ENCODE results near the gene LRRC17.
"Not testable (repeated sequence)": the region's sequence is repeated elsewhere in the genome, so short reads cannot be mapped to it uniquely, and the experiment has no call there.

The LRRC17 gene

GRCh38 chr7:102897856-102898531 lies 14.8 kb upstream of the LRRC17 start:
- Histone ChIP-seq H3K9me3 (ENCODE audit: control insufficient read depth in 2 of 2, low read length in 2 of 2) (no peaks in the 10 kb centered on the region), H3K4me1 (ENCODE audit: control insufficient read depth, insufficient read depth, low read length) (peaks cover 7% of the 10 kb centered on the region), H3K36me3 (ENCODE audit: control insufficient read depth in 2 of 2, insufficient read depth in 2 of 2, low read length in 2 of 2) (no peaks in the 10 kb centered on the region), H3K27ac (ENCODE audit: low read length) (no peak overlapping the region), H3K27me3 (ENCODE audit: control insufficient read depth in 1 of 2, insufficient read depth in 2 of 2, low read length in 2 of 2) (no peaks in the 10 kb centered on the region), H3K4me3 (ENCODE audit: low read length in 2 of 2) (no peak overlapping the region), H3K9ac (ENCODE audit: low read length in 2 of 2) (no peak overlapping the region)

GRCh38 chr7:102898532-102898859 lies 14.3 kb upstream of the LRRC17 start:
- Histone ChIP-seq H3K9ac (ENCODE audit: low read length in 2 of 2) (no peak overlapping the region), H3K9me3 (ENCODE audit: control insufficient read depth in 2 of 2, low read length in 2 of 2) (no peaks in the 10 kb centered on the region), H3K27ac (ENCODE audit: low read length) (no peak overlapping the region), H3K4me3 (ENCODE audit: low read length in 2 of 2) (no peak overlapping the region), H3K27me3 (ENCODE audit: control insufficient read depth in 1 of 2, insufficient read depth in 2 of 2, low read length in 2 of 2) (no peaks in the 10 kb centered on the region), H3K36me3 (ENCODE audit: control insufficient read depth in 2 of 2, insufficient read depth in 2 of 2, low read length in 2 of 2) (no peaks in the 10 kb centered on the region), H3K4me1 (ENCODE audit: control insufficient read depth, insufficient read depth, low read length) (peaks cover 7% of the 10 kb centered on the region)

GRCh38 chr7:102902052-102902451 lies 10.7 kb upstream of the LRRC17 start:
- H3K9me3 ChIP-seq (ENCODE audit: control insufficient read depth in 2 of 2, low read length in 2 of 2); H3K27me3 ChIP-seq (ENCODE audit: control insufficient read depth in 1 of 2, insufficient read depth in 2 of 2, low read length in 2 of 2); H3K27ac ChIP-seq (ENCODE audit: low read length); H3K4me3 ChIP-seq (ENCODE audit: low read length in 2 of 2); H3K36me3 ChIP-seq (ENCODE audit: control insufficient read depth in 2 of 2, insufficient read depth in 2 of 2, low read length in 2 of 2); H3K4me1 ChIP-seq (ENCODE audit: control insufficient read depth, insufficient read depth, low read length); H3K9ac ChIP-seq (ENCODE audit: low read length in 2 of 2): not testable (repeated sequence)

GRCh38 chr7:102903576-102903975 lies 9.2 kb upstream of the LRRC17 start:
- not testable (repeated sequence) for H3K9ac ChIP-seq (ENCODE audit: low read length in 2 of 2); H3K36me3 ChIP-seq (ENCODE audit: control insufficient read depth in 2 of 2, insufficient read depth in 2 of 2, low read length in 2 of 2); H3K4me3 ChIP-seq (ENCODE audit: low read length in 2 of 2); H3K27me3 ChIP-seq (ENCODE audit: control insufficient read depth in 1 of 2, insufficient read depth in 2 of 2, low read length in 2 of 2); H3K4me1 ChIP-seq (ENCODE audit: control insufficient read depth, insufficient read depth, low read length); H3K9me3 ChIP-seq (ENCODE audit: control insufficient read depth in 2 of 2, low read length in 2 of 2); H3K27ac ChIP-seq (ENCODE audit: low read length)

GRCh38 chr7:102908676-102909075 lies 4.1 kb upstream of the LRRC17 start:
- no peaks in the 10 kb centered on the region for H3K36me3 ChIP-seq (ENCODE audit: control insufficient read depth in 2 of 2, insufficient read depth in 2 of 2, low read length in 2 of 2)
- H3K4me1 ChIP-seq (ENCODE audit: control insufficient read depth, insufficient read depth, low read length) = peaks cover 3% of the 10 kb centered on the region
- no peak overlapping the region for H3K27ac ChIP-seq (ENCODE audit: low read length)
- no peaks in the 10 kb centered on the region for H3K9me3 ChIP-seq (ENCODE audit: control insufficient read depth in 2 of 2, low read length in 2 of 2)
- H3K27me3 ChIP-seq (ENCODE audit: control insufficient read depth in 1 of 2, insufficient read depth in 2 of 2, low read length in 2 of 2) = no peaks in the 10 kb centered on the region
- no peak overlapping the region for H3K9ac ChIP-seq (ENCODE audit: low read length in 2 of 2)
- no peak overlapping the region for H3K4me3 ChIP-seq (ENCODE audit: low read length in 2 of 2)

- Histone ChIP-seq H3K9me3 (ENCODE audit: control insufficient read depth in 2 of 2, low read length in 2 of 2) (no peaks in the 10 kb centered on the region), H3K9ac (ENCODE audit: low read length in 2 of 2) (no peak overlapping the region), H3K27me3 (ENCODE audit: control insufficient read depth in 1 of 2, insufficient read depth in 2 of 2, low read length in 2 of 2) (no peaks in the 10 kb centered on the region), H3K4me1 (ENCODE audit: control insufficient read depth, insufficient read depth, low read length) (peaks cover 3% of the 10 kb centered on the region), H3K36me3 (ENCODE audit: control insufficient read depth in 2 of 2, insufficient read depth in 2 of 2, low read length in 2 of 2) (no peaks in the 10 kb centered on the region), H3K27ac (ENCODE audit: low read length) (no peak overlapping the region), H3K4me3 (ENCODE audit: low read length in 2 of 2) (peak overlapping the region in 1 of 2 donors; percentile 30)
These were observed 1.0 kb downstream of the LRRC17 start for GRCh38 chr7:102913826-102914225.

GRCh38 chr7:102914585-102914984 lies 1.8 kb downstream of the LRRC17 start:
- H3K4me1 ChIP-seq (ENCODE audit: control insufficient read depth, insufficient read depth, low read length) = peaks cover 3% of the 10 kb centered on the region
- no peaks in the 10 kb centered on the region for H3K36me3 ChIP-seq (ENCODE audit: control insufficient read depth in 2 of 2, insufficient read depth in 2 of 2, low read length in 2 of 2)
- no peaks in the 10 kb centered on the region for H3K9me3 ChIP-seq (ENCODE audit: control insufficient read depth in 2 of 2, low read length in 2 of 2)
- H3K27me3 ChIP-seq (ENCODE audit: control insufficient read depth in 1 of 2, insufficient read depth in 2 of 2, low read length in 2 of 2) = no peaks in the 10 kb centered on the region
- no peak overlapping the region for H3K9ac ChIP-seq (ENCODE audit: low read length in 2 of 2)
- no peak overlapping the region for H3K27ac ChIP-seq (ENCODE audit: low read length)
- peak overlapping the region in 1 of 2 donors; percentile 22 for H3K4me3 ChIP-seq (ENCODE audit: low read length in 2 of 2)

GRCh38 chr7:102916426-102916825 lies 3.6 kb downstream of the LRRC17 start:
- Histone ChIP-seq H3K36me3 (ENCODE audit: control insufficient read depth in 2 of 2, insufficient read depth in 2 of 2, low read length in 2 of 2) (no peaks in the 10 kb centered on the region), H3K4me3 (ENCODE audit: low read length in 2 of 2) (no peak overlapping the region), H3K27me3 (ENCODE audit: control insufficient read depth in 1 of 2, insufficient read depth in 2 of 2, low read length in 2 of 2) (no peaks in the 10 kb centered on the region), H3K9me3 (ENCODE audit: control insufficient read depth in 2 of 2, low read length in 2 of 2) (no peaks in the 10 kb centered on the region), H3K4me1 (ENCODE audit: control insufficient read depth, insufficient read depth, low read length) (peaks cover 3% of the 10 kb centered on the region), H3K27ac (ENCODE audit: low read length) (no peak overlapping the region), H3K9ac (ENCODE audit: low read length in 2 of 2) (no peak overlapping the region)

GRCh38 chr7:102916881-102917280 lies 4.1 kb downstream of the LRRC17 start:
- H3K27me3 ChIP-seq (ENCODE audit: control insufficient read depth in 1 of 2, insufficient read depth in 2 of 2, low read length in 2 of 2) = no peaks in the 10 kb centered on the region
- H3K36me3 ChIP-seq (ENCODE audit: control insufficient read depth in 2 of 2, insufficient read depth in 2 of 2, low read length in 2 of 2) = no peaks in the 10 kb centered on the region
- H3K27ac ChIP-seq (ENCODE audit: low read length) = no peak overlapping the region
- H3K4me1 ChIP-seq (ENCODE audit: control insufficient read depth, insufficient read depth, low read length) = peaks cover 3% of the 10 kb centered on the region
- H3K9me3 ChIP-seq (ENCODE audit: control insufficient read depth in 2 of 2, low read length in 2 of 2) = no peaks in the 10 kb centered on the region
- H3K4me3 ChIP-seq (ENCODE audit: low read length in 2 of 2) = no peak overlapping the region
- no peak overlapping the region for H3K9ac ChIP-seq (ENCODE audit: low read length in 2 of 2)

GRCh38 chr7:102917436-102918353 lies 4.9 kb downstream of the LRRC17 start:
- H3K27me3 ChIP-seq (ENCODE audit: control insufficient read depth in 1 of 2, insufficient read depth in 2 of 2, low read length in 2 of 2) = no peaks in the 10 kb centered on the region
- peaks cover 1% of the 10 kb centered on the region for H3K4me1 ChIP-seq (ENCODE audit: control insufficient read depth, insufficient read depth, low read length)
- no peak overlapping the region for H3K9ac ChIP-seq (ENCODE audit: low read length in 2 of 2)
- H3K27ac ChIP-seq (ENCODE audit: low read length) = no peak overlapping the region
- H3K36me3 ChIP-seq (ENCODE audit: control insufficient read depth in 2 of 2, insufficient read depth in 2 of 2, low read length in 2 of 2) = no peaks in the 10 kb centered on the region
- no peaks in the 10 kb centered on the region for H3K9me3 ChIP-seq (ENCODE audit: control insufficient read depth in 2 of 2, low read length in 2 of 2)
- H3K4me3 ChIP-seq (ENCODE audit: low read length in 2 of 2) = no peak overlapping the region

- Histone ChIP-seq H3K27me3 (ENCODE audit: control insufficient read depth in 1 of 2, insufficient read depth in 2 of 2, low read length in 2 of 2) (no peaks in the 10 kb centered on the region), H3K9me3 (ENCODE audit: control insufficient read depth in 2 of 2, low read length in 2 of 2) (no peaks in the 10 kb centered on the region), H3K27ac (ENCODE audit: low read length) (no peak overlapping the region), H3K36me3 (ENCODE audit: control insufficient read depth in 2 of 2, insufficient read depth in 2 of 2, low read length in 2 of 2) (no peaks in the 10 kb centered on the region), H3K4me3 (ENCODE audit: low read length in 2 of 2) (no peak overlapping the region), H3K9ac (ENCODE audit: low read length in 2 of 2) (no peak overlapping the region), H3K4me1 (ENCODE audit: control insufficient read depth, insufficient read depth, low read length) (no peaks in the 10 kb centered on the region)
These were observed 6.0 kb downstream of the LRRC17 start for GRCh38 chr7:102918845-102919244.
